Measurements from ENCODE around the gene HENMT1.
"Not testable (repeated sequence)": the region's sequence is repeated elsewhere in the genome, so short reads cannot be mapped to it uniquely, and the experiment has no call there.

HENMT1 gene

GRCh38 chr1:108661030-108661609 is at the start of gene HENMT1:
Gene HENMT1 (minus strand): TSS chr1:108661093. CDS start chr1:108659884, 1,209 bp downstream.
- peak; percentile 74 for DNase-seq (ENCODE audit: low read depth, low spot score)

GRCh38 chr1:108708691-108709660 is 48.1 kb upstream of the HENMT1 start:
- DNase-seq (ENCODE audit: low read depth, low spot score): peak; percentile 52

- no peak for DNase-seq (ENCODE audit: low read depth, low spot score)
Measured at GRCh38 chr1:108706643-108707042, 45.8 kb upstream of the HENMT1 start.

GRCh38 chr1:108704496-108704895 is 43.6 kb upstream of the HENMT1 start:
- no peak for DNase-seq (ENCODE audit: low read depth, low spot score)

- DNase-seq (ENCODE audit: low read depth, low spot score): no peak
Measured at GRCh38 chr1:108703939-108704338, 43.0 kb upstream of the HENMT1 start.

- DNase-seq (ENCODE audit: low read depth, low spot score): not testable (repeated sequence)
Measured at GRCh38 chr1:108702109-108702508, 41.2 kb upstream of the HENMT1 start.

GRCh38 chr1:108701176-108701849 is 40.4 kb upstream of the HENMT1 start:
- no peak for DNase-seq (ENCODE audit: low read depth, low spot score)

GRCh38 chr1:108699375-108700332 is 38.8 kb upstream of the HENMT1 start:
- no peak for DNase-seq (ENCODE audit: low read depth, low spot score)

GRCh38 chr1:108695535-108695934 is 34.6 kb upstream of the HENMT1 start:
- no peak for DNase-seq (ENCODE audit: low read depth, low spot score)

GRCh38 chr1:108692724-108693655 is 32.1 kb upstream of the HENMT1 start:
- peak; percentile 57 for DNase-seq (ENCODE audit: low read depth, low spot score)

- peak; percentile 96 for DNase-seq (ENCODE audit: low read depth, low spot score)
Measured at GRCh38 chr1:108691942-108692723, 31.2 kb upstream of the HENMT1 start, which contains the start of gene PRPF38B. Gene PRPF38B (plus strand): TSS chr1:108692310. CDS start chr1:108692592, 282 bp downstream.

- DNase-seq (ENCODE audit: low read depth, low spot score): no peak
Measured at GRCh38 chr1:108691128-108691941, 30.4 kb upstream of the HENMT1 start.

- DNase-seq (ENCODE audit: low read depth, low spot score): no peak
Measured at GRCh38 chr1:108686614-108687313, 25.9 kb upstream of the HENMT1 start.

- DNase-seq (ENCODE audit: low read depth, low spot score): no peak
Measured at GRCh38 chr1:108685529-108685928, 24.6 kb upstream of the HENMT1 start.

GRCh38 chr1:108681701-108682100 is 20.8 kb upstream of the HENMT1 start:
- DNase-seq (ENCODE audit: low read depth, low spot score): peak; percentile 66

GRCh38 chr1:108679586-108680213 is 18.8 kb upstream of the HENMT1 start:
- no peak for DNase-seq (ENCODE audit: low read depth, low spot score)

GRCh38 chr1:108678706-108679105 is 17.8 kb upstream of the HENMT1 start:
- DNase-seq (ENCODE audit: low read depth, low spot score): no peak

Measured in ELF-1 (cell line).